Endodermal cell (in vitro differentiated cells): ENCODE results near the gene SLC1A1. TPM values are rescaled to one million over a fixed set of nuclear protein-coding genes. Genes with fewer than 3 reads are reported as not detected.

ENCODE experiments used
- DNase-seq: peaks from one replicate; pipeline ENCODE4 v3.0.0-alpha.2; 2017
- H3K27ac ChIP-seq: 2 replicates; pipeline ENCODE4 v1.5.1; 2013; ENCODE audit warnings: mild to moderate bottlenecking, low read depth, low read length, moderate library complexity
- H3K27me3 ChIP-seq: 2 replicates; pipeline ENCODE4 v1.6.1; 2013; ENCODE audit warnings: mild to moderate bottlenecking, low read length, moderate library complexity; ENCODE audit not compliant: insufficient read depth, control insufficient read depth, poor library complexity, severe bottlenecking
- H3K36me3 ChIP-seq: 2 replicates; pipeline ENCODE4 v1.7.0; 2013; ENCODE audit warnings: mild to moderate bottlenecking, low read length, moderate library complexity; ENCODE audit not compliant: control insufficient read depth, insufficient read depth
- H3K4me1 ChIP-seq: one replicate; pipeline ENCODE4 v1.7.0; 2013; ENCODE audit warnings: low read length; ENCODE audit not compliant: control insufficient read depth, insufficient read depth
- H3K4me3 ChIP-seq: 2 replicates; pipeline ENCODE4 v1.5.1; 2013; ENCODE audit warnings: mild to moderate bottlenecking, low read length, moderate library complexity
- H3K9ac ChIP-seq: 2 replicates; pipeline ENCODE4 v1.6.1; 2013; ENCODE audit warnings: mild to moderate bottlenecking, low read length, moderate library complexity; ENCODE audit not compliant: poor library complexity, severe bottlenecking; ENCODE audit errors: extremely low read depth
- H3K9me3 ChIP-seq: 2 replicates; pipeline ENCODE4 v1.6.1; 2013; ENCODE audit warnings: mild to moderate bottlenecking, low read length, moderate library complexity; ENCODE audit not compliant: control insufficient read depth
- H3K27ac Mint-ChIP-seq: 2 replicates; pipeline ENCODE4 v1.8.0; 2020; ENCODE audit warnings: mixed read lengths
- H3K27me3 Mint-ChIP-seq: 2 replicates; pipeline ENCODE4 v1.8.0; 2021; ENCODE audit warnings: mild to moderate bottlenecking, mixed read lengths; ENCODE audit not compliant: insufficient read depth
- H3K36me3 Mint-ChIP-seq: 2 replicates; pipeline ENCODE4 v1.8.0; 2020; ENCODE audit warnings: low read depth, mixed read lengths
- H3K4me1 Mint-ChIP-seq: 2 replicates; pipeline ENCODE4 v1.8.0; 2020; ENCODE audit warnings: mixed read lengths
- H3K4me3 Mint-ChIP-seq: 2 replicates; pipeline ENCODE4 v1.8.0; 2020; ENCODE audit warnings: mild to moderate bottlenecking, moderate library complexity, mixed read lengths
- H3K9me3 Mint-ChIP-seq: 2 replicates; pipeline ENCODE4 v1.8.0; 2020; ENCODE audit warnings: mild to moderate bottlenecking, mixed read lengths
- WGBS, 2 experiments: methylation state at CpG; one replicate each; pipeline versions ENCODE4 v1.1.5 to v1.1.7; 2013; ENCODE audit warnings: missing lambda C conversion rate in 2 of 2, mixed read lengths in 1 of 2; ENCODE audit not compliant: insufficient coverage in 1 of 2, insufficient read length in 1 of 2; 5-methylcytosine and 5-hydroxymethylcytosine counted together
- total RNA-seq, 2 donors: library from RNA; stranded (reverse); fragmentation: NEBNext Ultra II Directional in 1 of 2; extraction: Animal tissue kit (Norgen Biotek cat#: 25700) in 1 of 2; gene quantifications; 2 replicates in 1 of 2; 3 replicates in 1 of 2; pipeline ENCODE4 v1.2.1, GENCODE V29; 2021
- TF ChIP-seq, protein P1 (sequence below): fragments of 200-600 bp; sonication (generic); conservative IDR thresholded peaks from 2 replicates; pipeline ENCODE4 v1.5.0; 2021; ENCODE audit warnings: antibody characterized with exemption, mild to moderate bottlenecking

SLC1A1 gene
- total RNA-seq, 2 donors from 2014 or later = 5.5 to 11.3 TPM

DNA sequence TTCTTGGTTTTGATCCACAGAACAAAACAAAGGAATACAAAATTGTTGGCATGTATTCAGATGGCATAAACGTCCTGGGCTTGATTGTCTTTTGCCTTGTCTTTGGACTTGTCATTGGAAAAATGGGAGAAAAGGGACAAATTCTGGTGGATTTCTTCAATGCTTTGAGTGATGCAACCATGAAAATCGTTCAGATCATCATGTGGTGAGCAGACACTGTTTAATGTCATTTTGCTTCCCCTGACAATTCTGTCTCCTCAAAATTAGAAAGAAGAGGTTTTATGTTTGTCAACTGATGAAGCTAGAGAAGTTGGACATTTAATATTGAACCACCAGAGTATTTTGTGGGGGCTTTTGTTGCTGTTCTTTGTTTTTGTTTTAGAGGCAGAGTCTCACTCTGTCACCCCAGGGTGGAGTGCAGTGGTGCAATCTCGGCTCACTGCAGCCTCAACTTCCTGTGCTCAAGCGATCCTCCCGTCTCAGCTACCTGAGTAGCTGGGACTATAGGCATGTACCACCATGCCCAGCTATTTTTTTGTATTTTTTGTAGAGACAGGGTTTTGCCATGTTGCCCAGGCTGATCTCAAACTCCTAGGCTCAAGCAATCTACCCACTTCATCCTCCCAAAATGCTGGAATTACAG lies 82.0 kb downstream of the SLC1A1 start:
- Mint-ChIP-seq H3K4me3 (no peak overlapping the region), H3K9me3 (no peaks in the 10 kb centered on the region)

DNA sequence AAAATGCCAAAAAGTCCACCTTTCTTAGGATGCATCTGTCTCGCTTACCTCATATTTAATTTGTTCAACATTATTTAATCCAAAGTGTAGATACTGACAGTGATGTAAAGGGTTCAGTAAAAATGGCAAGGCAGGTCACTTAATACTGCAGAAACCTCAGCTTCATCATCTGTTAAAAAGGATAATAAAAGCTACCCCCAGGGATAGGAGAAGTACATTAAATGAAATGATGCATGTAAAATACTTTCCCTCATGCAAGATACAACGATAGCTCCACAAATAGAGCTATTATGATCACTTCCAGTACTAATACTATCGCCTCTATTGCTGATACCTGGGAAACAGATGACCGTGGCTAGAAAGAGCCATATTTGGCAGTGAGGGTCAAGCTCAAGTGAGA lies 82.9 kb downstream of the SLC1A1 start:
- H3K27me3 ChIP-seq = no peaks in the 10 kb centered on the region
- H3K9ac ChIP-seq = no peak overlapping the region
- H3K36me3 Mint-ChIP-seq = peaks cover 17% of the 10 kb centered on the region
- WGBS, 2 experiments = 93 to 94% methylated on average over 3 to 4 of the region's 4 CpGs
- no peak overlapping the region for H3K27ac Mint-ChIP-seq
- no peaks in the 10 kb centered on the region for H3K27me3 Mint-ChIP-seq
- peaks cover 3% of the 10 kb centered on the region for H3K4me1 Mint-ChIP-seq
- H3K4me3 Mint-ChIP-seq = no peak overlapping the region
- no peak overlapping the region for H3K4me3 ChIP-seq
- DNase-seq = no peak
- no peak overlapping the region for H3K27ac ChIP-seq
- H3K9me3 ChIP-seq = no peaks in the 10 kb centered on the region
- H3K36me3 ChIP-seq = peaks cover 78% of the 10 kb centered on the region
- H3K9me3 Mint-ChIP-seq = no peaks in the 10 kb centered on the region
- TF ChIP-seq, protein P1, sequence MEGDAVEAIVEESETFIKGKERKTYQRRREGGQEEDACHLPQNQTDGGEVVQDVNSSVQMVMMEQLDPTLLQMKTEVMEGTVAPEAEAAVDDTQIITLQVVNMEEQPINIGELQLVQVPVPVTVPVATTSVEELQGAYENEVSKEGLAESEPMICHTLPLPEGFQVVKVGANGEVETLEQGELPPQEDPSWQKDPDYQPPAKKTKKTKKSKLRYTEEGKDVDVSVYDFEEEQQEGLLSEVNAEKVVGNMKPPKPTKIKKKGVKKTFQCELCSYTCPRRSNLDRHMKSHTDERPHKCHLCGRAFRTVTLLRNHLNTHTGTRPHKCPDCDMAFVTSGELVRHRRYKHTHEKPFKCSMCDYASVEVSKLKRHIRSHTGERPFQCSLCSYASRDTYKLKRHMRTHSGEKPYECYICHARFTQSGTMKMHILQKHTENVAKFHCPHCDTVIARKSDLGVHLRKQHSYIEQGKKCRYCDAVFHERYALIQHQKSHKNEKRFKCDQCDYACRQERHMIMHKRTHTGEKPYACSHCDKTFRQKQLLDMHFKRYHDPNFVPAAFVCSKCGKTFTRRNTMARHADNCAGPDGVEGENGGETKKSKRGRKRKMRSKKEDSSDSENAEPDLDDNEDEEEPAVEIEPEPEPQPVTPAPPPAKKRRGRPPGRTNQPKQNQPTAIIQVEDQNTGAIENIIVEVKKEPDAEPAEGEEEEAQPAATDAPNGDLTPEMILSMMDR = no peak
- no peaks in the 10 kb centered on the region for H3K4me1 ChIP-seq

More for the DNA sequence above, 82.0 kb downstream of the SLC1A1 start:
- Histone ChIP-seq H3K27ac (no peak overlapping the region), H3K4me1 (no peaks in the 10 kb centered on the region), H3K36me3 (peaks cover 80% of the 10 kb centered on the region), H3K9me3 (no peaks in the 10 kb centered on the region), H3K9ac (no peak overlapping the region), H3K27me3 (no peaks in the 10 kb centered on the region), H3K4me3 (no peak overlapping the region)
- no peak for DNase-seq
- TF ChIP-seq, protein P1 = no peak
- H3K27me3 Mint-ChIP-seq = no peaks in the 10 kb centered on the region
- H3K36me3 Mint-ChIP-seq = peaks cover 20% of the 10 kb centered on the region
- no peak overlapping the region for H3K27ac Mint-ChIP-seq
- H3K4me1 Mint-ChIP-seq = peaks cover 3% of the 10 kb centered on the region
- 84 to 91% methylated on average over 5 of the region's 5 CpGs for WGBS, 2 experiments

GRCh38 chr9:4573634-4574389 lies 83.5 kb downstream of the SLC1A1 start:
- DNase-seq = no peak
- H3K27me3 ChIP-seq = no peaks in the 10 kb centered on the region
- H3K9me3 ChIP-seq = no peaks in the 10 kb centered on the region
- H3K9ac ChIP-seq = no peak overlapping the region
- WGBS, 2 experiments = 84% methylated on average over 4 to 5 of the region's 5 CpGs
- H3K27ac ChIP-seq = no peak overlapping the region
- TF ChIP-seq, protein P1 = no peak
- Mint-ChIP-seq H3K27me3 (no peaks in the 10 kb centered on the region), H3K4me3 (no peak overlapping the region), H3K27ac (no peak overlapping the region), H3K36me3 (peaks cover 21% of the 10 kb centered on the region), H3K9me3 (no peaks in the 10 kb centered on the region), H3K4me1 (peaks cover 3% of the 10 kb centered on the region)
- H3K4me3 ChIP-seq = no peak overlapping the region
- H3K4me1 ChIP-seq = no peaks in the 10 kb centered on the region
- peaks cover 78% of the 10 kb centered on the region for H3K36me3 ChIP-seq
